PC-9 (cell line): ENCODE data around the gene ZYG11B. TPM values are rescaled to one million over a fixed set of nuclear protein-coding genes. Genes with fewer than 3 reads are reported as not detected.

Source experiments
- BruUV-seq: library from RNA; stranded (reverse); fragments of 400-500 nt; replicated peaks from 2 replicates; lab custom pipeline; 2021; lab: Mats Ljungman, UMichigan
- CTCF ChIA-PET: fragments of 300-600 bp; sonication (Branson Sonifier 250); formaldehyde crosslinking; loops from one replicate; lab custom pipeline; 2022; ENCODE audit warnings: antibody characterized with exemption; lab: Charles Lee
- POLR2A ChIA-PET: fragments of 300-600 bp; sonication (Branson Sonifier 250); formaldehyde crosslinking; loops from one replicate; lab custom pipeline; 2022; ENCODE audit warnings: antibody characterized with exemption; ENCODE audit not compliant: unreplicated experiment; lab: Charles Lee
- DNase-seq, 2 experiments: peaks; one replicate each; pipeline versions ENCODE4 v3.0.0 to v3.0.0-alpha.2; 2015 to 2022; ENCODE audit warnings: mixed read lengths in 1 of 2
- H2AFZ ChIP-seq: fragments of 200-600 bp; sonication (generic); 2 replicates; pipeline ENCODE4 v1.8.1; 2017; ENCODE audit warnings: antibody characterized with exemption
- H3F3A ChIP-seq: fragments of 200-600 bp; sonication (generic); 2 replicates; pipeline ENCODE4 v1.8.1; 2017; ENCODE audit warnings: antibody characterized with exemption, mild to moderate bottlenecking, low read depth; ENCODE audit not compliant: insufficient read depth
- H3K27ac ChIP-seq: fragments of 200-600 bp; sonication (generic); 2 replicates; pipeline ENCODE4 v1.6.1; 2016; ENCODE audit warnings: mixed run types
- H3K27me3 ChIP-seq: fragments of 200-600 bp; sonication (generic); 2 replicates; pipeline ENCODE4 v1.6.1; 2016; ENCODE audit warnings: low read depth, mixed run types; ENCODE audit not compliant: insufficient read depth
- H3K36me3 ChIP-seq: fragments of 200-600 bp; sonication (generic); 2 replicates; pipeline ENCODE4 v1.6.1; 2016; ENCODE audit warnings: low read depth, mixed run types
- H3K4me1 ChIP-seq: fragments of 200-600 bp; sonication (generic); replicated peaks from 2 replicates; pipeline ENCODE4 v1.6.1; 2016; ENCODE audit warnings: mixed run types; ENCODE audit not compliant: insufficient read depth
- H3K4me2 ChIP-seq: fragments of 200-600 bp; sonication (generic); 2 replicates; pipeline ENCODE4 v1.6.1; 2017; ENCODE audit warnings: mixed run types
- H3K4me3 ChIP-seq: fragments of 200-600 bp; sonication (generic); 2 replicates; pipeline ENCODE4 v1.6.1; 2016; ENCODE audit warnings: mixed run types
- H3K79me2 ChIP-seq: fragments of 200-600 bp; sonication (generic); 2 replicates; pipeline ENCODE4 v1.6.1; 2017; ENCODE audit warnings: low read depth, mixed run types
- H3K9me2 ChIP-seq: fragments of 200-600 bp; sonication (generic); 2 replicates; pipeline ENCODE4 v1.8.1; 2017; ENCODE audit warnings: mild to moderate bottlenecking; ENCODE audit not compliant: insufficient read depth
- H3K9me3 ChIP-seq: fragments of 200-600 bp; sonication (generic); 2 replicates; pipeline ENCODE4 v1.8.1; 2016; ENCODE audit warnings: low read depth; ENCODE audit not compliant: insufficient read depth
- H4K20me1 ChIP-seq: fragments of 200-600 bp; sonication (generic); 2 replicates; pipeline ENCODE4 v1.8.1; 2017; ENCODE audit not compliant: insufficient read depth
- CTCF ChIP-seq: fragments of 200-600 bp; sonication (generic); conservative IDR thresholded peaks from 2 replicates; pipeline ENCODE4 v1.6.1; 2017; ENCODE audit warnings: mixed run types, antibody characterized with exemption, mild to moderate bottlenecking, moderate library complexity
- EZH2 ChIP-seq: fragments of 200-600 bp; sonication (generic); IDR thresholded peaks from 2 replicates; pipeline ENCODE4 v1.8.0; 2017; ENCODE audit warnings: antibody characterized with exemption, low read depth
- intact Hi-C: fragments of 100-400 bp; cut with micrococcal nuclease; formaldehyde crosslinking; loops from one replicate; pipeline ENCODE4 v1.10.0; 2022; ENCODE audit not compliant: unreplicated experiment
- total RNA-seq: library from RNA; stranded (reverse); gene quantifications from 2 replicates; pipeline ENCODE4 v1.2.3, GENCODE V29; 2021

ZYG11B gene
- total RNA-seq, 1 experiment from 2014 or later: 21.4 TPM

DNA sequence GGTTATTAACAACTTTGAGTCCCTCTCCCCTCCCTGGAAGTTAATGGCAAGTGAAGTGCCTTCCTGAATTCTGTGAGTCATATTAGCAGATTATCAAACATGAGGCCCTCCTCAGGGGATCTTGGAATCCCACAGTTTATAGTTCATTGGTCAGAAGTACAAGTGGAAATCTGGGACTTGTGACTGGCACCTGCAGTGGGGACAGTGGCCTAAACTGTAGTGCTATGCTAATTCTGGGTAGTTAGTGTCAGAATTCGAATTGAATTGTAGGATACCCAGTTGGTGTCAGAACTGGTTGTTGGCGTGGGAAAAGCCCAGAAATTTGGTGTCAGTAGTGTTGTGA, 26.2 kb downstream of the ZYG11B start:
- no peaks in the 10 kb centered on the region for H3K79me2 ChIP-seq
- no peak for DNase-seq
- no peak for TF ChIP-seq CTCF
- TF ChIP-seq EZH2: no peak

DNA sequence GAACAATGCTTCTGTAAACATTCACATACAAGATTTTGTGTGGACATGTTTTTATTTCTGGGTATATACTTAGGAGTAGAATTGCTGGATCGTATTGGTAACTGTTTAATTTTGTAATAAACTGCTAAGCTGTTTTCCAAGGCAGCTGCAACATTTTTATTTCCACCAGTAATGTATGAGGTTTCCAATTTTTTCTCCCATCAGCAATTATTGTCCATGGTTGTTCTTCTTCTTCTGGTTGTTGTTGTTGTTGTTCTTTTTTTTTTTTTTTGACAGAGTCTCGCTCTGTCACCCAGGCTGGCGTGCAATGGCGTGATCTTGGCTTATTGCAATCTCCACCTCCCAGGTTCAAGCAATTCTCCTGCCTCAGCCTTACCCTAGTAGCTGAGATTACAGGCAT, 26.9 kb downstream of the ZYG11B start:
- intact Hi-C loops: no loop called here
- Histone ChIP-seq H2AFZ (no peak overlapping the region), H3K4me1 (peaks cover 8% of the 10 kb centered on the region), H3K27me3 (no peaks in the 10 kb centered on the region), H3K79me2 (no peaks in the 10 kb centered on the region), H3K9me3 (no peaks in the 10 kb centered on the region), H3K4me2 (no peak overlapping the region), H3K27ac (no peak overlapping the region), H4K20me1 (no peaks in the 10 kb centered on the region), H3K4me3 (no peak overlapping the region), H3K36me3 (no peaks in the 10 kb centered on the region), H3K9me2 (no peaks in the 10 kb centered on the region), H3F3A (0 out of 2 replicates have a peak, but pooled peaks cover 5% of the 10 kb centered on the region)
- ChIA-PET CTCF (interaction anchor here (0.7 kb wide), 1 partner anchor 331 kb away, joined by 5 read pairs; no protein-coding TSS in a partner anchor), POLR2A (interaction anchor here (0.6 kb wide), 1 partner anchor 1192 kb away, joined by 8 read pairs; no protein-coding TSS in a partner anchor)
- TF ChIP-seq EZH2: no peak
- no peak for TF ChIP-seq CTCF
- DNase-seq: no peak
- no TSS peak for BruUV-seq

More for the DNA sequence above, 26.2 kb downstream of the ZYG11B start:
- Histone ChIP-seq H2AFZ (no peak overlapping the region), H3K27me3 (no peaks in the 10 kb centered on the region), H3K4me3 (no peak overlapping the region), H3K4me1 (peaks cover 8% of the 10 kb centered on the region), H3K27ac (no peak overlapping the region), H3K9me3 (no peaks in the 10 kb centered on the region), H3F3A (0 out of 2 replicates have a peak, but pooled peaks cover 5% of the 10 kb centered on the region), H4K20me1 (no peaks in the 10 kb centered on the region), H3K9me2 (no peaks in the 10 kb centered on the region), H3K4me2 (no peak overlapping the region), H3K36me3 (no peaks in the 10 kb centered on the region)
- intact Hi-C loops: no loop called here
- ChIA-PET POLR2A (no interaction called here), CTCF (no interaction called here)
- no TSS peak for BruUV-seq

GRCh38 chr1:52756020-52756419, 29.8 kb downstream of the ZYG11B start:
- Histone ChIP-seq H3K27me3 (no peaks in the 10 kb centered on the region), H3K27ac (no peak overlapping the region), H3F3A (0 out of 2 replicates have a peak, but pooled peaks cover 5% of the 10 kb centered on the region), H3K79me2 (no peaks in the 10 kb centered on the region), H2AFZ (no peak overlapping the region), H3K4me3 (no peak overlapping the region), H4K20me1 (no peaks in the 10 kb centered on the region; the same call in 1 of the 2 replicates), H3K9me3 (no peaks in the 10 kb centered on the region), H3K4me1 (peaks cover under 1% of the 10 kb centered on the region; the same call in 1 of the 2 replicates), H3K4me2 (no peak overlapping the region), H3K9me2 (no peaks in the 10 kb centered on the region), H3K36me3 (no peaks in the 10 kb centered on the region)
- DNase-seq: no peak
- intact Hi-C loops: no loop called here
- CTCF ChIA-PET: no interaction called here
- BruUV-seq: no TSS peak
- no peak for TF ChIP-seq CTCF
- POLR2A ChIA-PET: no interaction called here
